Panc1 (cell line): ENCODE measurements around the gene SLC7A1. TPM values are rescaled to one million over a fixed set of nuclear protein-coding genes. Genes with fewer than 3 reads are reported as not detected.

Experiments used
- ATAC-seq: fragments of 200-7000 bp; cut with Tn5 transposase; 2 replicates; pipeline ENCODE4 v1.9.1; 2020; ENCODE audit warnings: mild to moderate bottlenecking, moderate library complexity
- BruUV-seq: library from RNA; stranded (reverse); fragments of 400-500 nt; replicated peaks from 2 replicates; lab custom pipeline; 2021; lab: Mats Ljungman, UMichigan
- CTCF ChIA-PET: fragments of 300-600 bp; sonication (Branson Sonifier 250); formaldehyde crosslinking; loops from one replicate; lab custom pipeline; 2022; ENCODE audit warnings: antibody characterized with exemption; lab: Charles Lee
- POLR2A ChIA-PET: fragments of 300-600 bp; sonication (Branson Sonifier 250); formaldehyde crosslinking; loops from one replicate; lab custom pipeline; 2022; ENCODE audit warnings: antibody characterized with exemption; lab: Charles Lee
- DNase-seq: peaks from one replicate; pipeline ENCODE4 v3.0.0-alpha.2; 2010; ENCODE audit warnings: low read depth, low spot score
- H3K27ac ChIP-seq: 2 replicates; pipeline ENCODE4 v1.5.1; 2011; ENCODE audit warnings: mild to moderate bottlenecking, low read length, inconsistent platforms
- H3K27me3 ChIP-seq: fragments of 200-500 bp; sonication (Bioruptor generic); 2 replicates; pipeline ENCODE4 v1.6.0; 2014; ENCODE audit warnings: low read length, inconsistent platforms; ENCODE audit not compliant: control insufficient read depth, insufficient read depth
- H3K36me3 ChIP-seq: fragments of 200-500 bp; sonication (Bioruptor generic); 2 replicates; pipeline ENCODE4 v1.5.1; 2014; ENCODE audit warnings: inconsistent platforms, mild to moderate bottlenecking, low read length, moderate library complexity; ENCODE audit not compliant: control insufficient read depth, insufficient read depth
- H3K4me1 ChIP-seq: 2 replicates; pipeline ENCODE4 v1.5.1; 2011; ENCODE audit warnings: inconsistent platforms, mild to moderate bottlenecking, low read length, moderate library complexity; ENCODE audit not compliant: control insufficient read depth, insufficient read depth
- H3K4me3 ChIP-seq, 2 experiments: 2 replicates each; pipeline ENCODE4 v1.5.1; 2011 to 2012; ENCODE audit warnings: low read depth in 2 of 2, low read length in 2 of 2, mild to moderate bottlenecking in 2 of 2, inconsistent platforms in 1 of 2, moderate library complexity in 1 of 2
- H3K9me3 ChIP-seq: fragments of 200-500 bp; sonication (Bioruptor generic); 2 replicates; pipeline ENCODE4 v1.5.1; 2014; ENCODE audit warnings: low read depth, mild to moderate bottlenecking, inconsistent platforms, low read length, moderate library complexity; ENCODE audit not compliant: control insufficient read depth, insufficient read depth
- CTCF ChIP-seq: fragments of 450-650 bp; IDR thresholded peaks from 2 replicates; pipeline ENCODE4 v1.5.1; 2017; ENCODE audit warnings: mild to moderate bottlenecking
- POLR2AphosphoS5 ChIP-seq: IDR thresholded peaks from 2 replicates; pipeline ENCODE4 v1.6.1; 2012; ENCODE audit warnings: mild to moderate bottlenecking, low read depth, low read length, moderate library complexity
- SIN3A ChIP-seq: IDR thresholded peaks from 2 replicates; pipeline ENCODE4 v1.6.1; 2012; ENCODE audit warnings: low read depth, mild to moderate bottlenecking, low read length, moderate library complexity, borderline replicate concordance; ENCODE audit not compliant: insufficient read depth
- TCF7L2 ChIP-seq: IDR thresholded peaks from 2 replicates; pipeline ENCODE4 v1.6.1; 2011; ENCODE audit warnings: mild to moderate bottlenecking, low read depth, low read length, inconsistent platforms
- in situ Hi-C: cut with HindIII; loops from 2 replicates; pipeline ENCODE4 v1.10.0; 2016; ENCODE audit warnings: low sequenced_read_pairs, low pct_unique_long_range_greater_than_20kb
- intact Hi-C: fragments of 100-400 bp; cut with micrococcal nuclease; formaldehyde crosslinking; loops from one replicate; pipeline ENCODE4 v1.10.0; 2022; ENCODE audit not compliant: unreplicated experiment
- total RNA-seq: library from RNA; stranded (reverse); gene quantifications from one replicate; pipeline ENCODE4 v1.2.1, GENCODE V29; 2021; ENCODE audit not compliant: unreplicated experiment
- TF ChIP-seq, protein P1 (sequence below), 2 experiments: IDR thresholded peaks; 2 replicates each; pipeline ENCODE4 v1.6.1; 2011 to 2012; ENCODE audit warnings: low read depth in 2 of 2, control low read depth in 1 of 2, low read length in 1 of 2, mild to moderate bottlenecking in 1 of 2, moderate library complexity in 1 of 2; ENCODE audit not compliant: insufficient read depth in 1 of 2

SLC7A1 gene
- total RNA-seq, 1 experiment from 2014 or later: 63.3 TPM

GRCh38 chr13:29535663-29536655 is 59.5 kb downstream of the SLC7A1 start:
- in situ Hi-C loops (no loop called here), intact Hi-C loops (no loop called here)
- no TSS peak for BruUV-seq
- no peak for DNase-seq
- Histone ChIP-seq H3K27me3 (no peaks in the 10 kb centered on the region), H3K36me3 (no peaks in the 10 kb centered on the region), H3K4me3 (no peak overlapping the region), H3K4me1 (no peaks in the 10 kb centered on the region), H3K27ac (no peak overlapping the region), H3K9me3 (no peaks in the 10 kb centered on the region)
- ChIA-PET CTCF (no interaction called here), POLR2A (no interaction called here)
- no peak for ATAC-seq
- TF ChIP-seq POLR2AphosphoS5: no peak
- no peak for TF ChIP-seq SIN3A
- no peak for TF ChIP-seq TCF7L2

- Histone ChIP-seq H3K27ac (no peak overlapping the region), H3K9me3 (no peaks in the 10 kb centered on the region), H3K36me3 (no peaks in the 10 kb centered on the region), H3K27me3 (no peaks in the 10 kb centered on the region), H3K4me3 (no peak overlapping the region), H3K4me1 (no peaks in the 10 kb centered on the region)
- no peak for ATAC-seq
- TF ChIP-seq, protein P1, sequence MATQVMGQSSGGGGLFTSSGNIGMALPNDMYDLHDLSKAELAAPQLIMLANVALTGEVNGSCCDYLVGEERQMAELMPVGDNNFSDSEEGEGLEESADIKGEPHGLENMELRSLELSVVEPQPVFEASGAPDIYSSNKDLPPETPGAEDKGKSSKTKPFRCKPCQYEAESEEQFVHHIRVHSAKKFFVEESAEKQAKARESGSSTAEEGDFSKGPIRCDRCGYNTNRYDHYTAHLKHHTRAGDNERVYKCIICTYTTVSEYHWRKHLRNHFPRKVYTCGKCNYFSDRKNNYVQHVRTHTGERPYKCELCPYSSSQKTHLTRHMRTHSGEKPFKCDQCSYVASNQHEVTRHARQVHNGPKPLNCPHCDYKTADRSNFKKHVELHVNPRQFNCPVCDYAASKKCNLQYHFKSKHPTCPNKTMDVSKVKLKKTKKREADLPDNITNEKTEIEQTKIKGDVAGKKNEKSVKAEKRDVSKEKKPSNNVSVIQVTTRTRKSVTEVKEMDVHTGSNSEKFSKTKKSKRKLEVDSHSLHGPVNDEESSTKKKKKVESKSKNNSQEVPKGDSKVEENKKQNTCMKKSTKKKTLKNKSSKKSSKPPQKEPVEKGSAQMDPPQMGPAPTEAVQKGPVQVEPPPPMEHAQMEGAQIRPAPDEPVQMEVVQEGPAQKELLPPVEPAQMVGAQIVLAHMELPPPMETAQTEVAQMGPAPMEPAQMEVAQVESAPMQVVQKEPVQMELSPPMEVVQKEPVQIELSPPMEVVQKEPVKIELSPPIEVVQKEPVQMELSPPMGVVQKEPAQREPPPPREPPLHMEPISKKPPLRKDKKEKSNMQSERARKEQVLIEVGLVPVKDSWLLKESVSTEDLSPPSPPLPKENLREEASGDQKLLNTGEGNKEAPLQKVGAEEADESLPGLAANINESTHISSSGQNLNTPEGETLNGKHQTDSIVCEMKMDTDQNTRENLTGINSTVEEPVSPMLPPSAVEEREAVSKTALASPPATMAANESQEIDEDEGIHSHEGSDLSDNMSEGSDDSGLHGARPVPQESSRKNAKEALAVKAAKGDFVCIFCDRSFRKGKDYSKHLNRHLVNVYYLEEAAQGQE (IDR thresholded peaks at IDR 0.05; ENCODE audit: insufficient read depth in 1 of 2, low read depth in 2 of 2, low read length in 1 of 2): no peak
- no peak for TF ChIP-seq TCF7L2
- TF ChIP-seq SIN3A: no peak
- TF ChIP-seq CTCF: no peak
- no peak for TF ChIP-seq POLR2AphosphoS5
- no TSS peak for BruUV-seq
- intact Hi-C loops: no loop called here
- in situ Hi-C loops: no loop called here
- CTCF ChIA-PET: no interaction called here
- POLR2A ChIA-PET: no interaction called here
- no peak for DNase-seq
Measured at GRCh38 chr13:29534083-29534482, 61.4 kb downstream of the SLC7A1 start.
